Gastrocnemius medialis (tissue), 4 donors: ENCODE data around the gene MEIKIN. TPM values are rescaled to one million over a fixed set of nuclear protein-coding genes. Genes with fewer than 3 reads are reported as not detected.

ENCODE experiments used
- ATAC-seq, 2 donors: fragments of 150-250 bp; one replicate each; pipeline ENCODE4 v1.9.1; 2016
- DNase-seq, 2 donors: peaks; one replicate each; pipeline ENCODE4 v3.0.0-alpha.2; 2019
- H3K27ac ChIP-seq, 4 donors: fragments of 200-600 bp; sonication (generic); 1 replicate in 1 of 4; 2 replicates in 3 of 4; pipeline ENCODE4 v1.5.1; 2016 to 2018; ENCODE audit warnings: mild to moderate bottlenecking in 2 of 4, moderate library complexity in 1 of 4
- H3K27me3 ChIP-seq, 3 donors: fragments of 200-600 bp; sonication (generic) in 2 of 3; 1 replicate in 1 of 3; 2 replicates in 2 of 3; pipeline versions ENCODE4 v1.5.1 to v1.6.0; 2016 to 2019; ENCODE audit warnings: mild to moderate bottlenecking in 1 of 3, moderate library complexity in 1 of 3
- H3K36me3 ChIP-seq, 2 donors: fragments of 200-600 bp; sonication (generic) in 1 of 2; one replicate each; pipeline ENCODE4 v1.5.1; 2017 to 2018
- H3K4me1 ChIP-seq, 2 donors: fragments of 200-600 bp; sonication (generic) in 1 of 2; one replicate each; pipeline ENCODE4 v1.5.1; 2016 to 2017; ENCODE audit warnings: mild to moderate bottlenecking in 2 of 2
- H3K4me3 ChIP-seq, 4 donors: fragments of 200-600 bp; sonication (generic) in 3 of 4; 1 replicate in 1 of 4; 2 replicates in 3 of 4; pipeline ENCODE4 v1.5.1; 2016 to 2019; ENCODE audit warnings: mild to moderate bottlenecking in 2 of 4
- H3K9me3 ChIP-seq, 3 donors: fragments of 200-600 bp; sonication (generic) in 2 of 3; 1 replicate in 1 of 3; 2 replicates in 2 of 3; pipeline ENCODE4 v1.5.1; 2016 to 2019
- POLR2A ChIP-seq, 2 donors: fragments of 450-650 bp; IDR thresholded peaks; one replicate each; pipeline ENCODE4 v1.6.1; 2017; ENCODE audit warnings: antibody characterized with exemption in 2 of 2, mild to moderate bottlenecking in 2 of 2, moderate library complexity in 2 of 2
- in situ Hi-C, 4 donors: fragments of 200-750 bp; cut with MboI; loops; one replicate each; pipeline versions ENCODE4 v1.15.0 to v1.8.0; 2017; ENCODE audit warnings: low sequenced_read_pairs in 4 of 4
- intact Hi-C: fragments of 100-400 bp; cut with DNase I; formaldehyde crosslinking; loops from one replicate; pipeline ENCODE4 v1.15.1; 2023; ENCODE audit warnings: low total_unique reads
- total RNA-seq, 4 donors: library from RNA; depleted of rRNA; stranded (reverse); fragments of >200 nt; gene quantifications; one replicate each; pipeline versions ENCODE4 v1.1.0 to v1.2.3, GENCODE V29; 2016
- TF ChIP-seq, protein P1 (sequence below), 5 experiments: fragments of 450-650 bp in 3 of 5; fragments of 200-600 bp in 2 of 5; sonication (generic) in 2 of 5; IDR thresholded peaks in 4 of 5; conservative IDR thresholded peaks in 1 of 5; 1 replicate in 4 of 5; 2 replicates in 1 of 5; pipeline ENCODE4 v1.5.1; 2016 to 2019; ENCODE audit warnings: antibody characterized with exemption in 5 of 5, mild to moderate bottlenecking in 3 of 5, moderate library complexity in 3 of 5

The MEIKIN gene
- total RNA-seq, 4 donors from 2014 or later = not detected

DNA sequence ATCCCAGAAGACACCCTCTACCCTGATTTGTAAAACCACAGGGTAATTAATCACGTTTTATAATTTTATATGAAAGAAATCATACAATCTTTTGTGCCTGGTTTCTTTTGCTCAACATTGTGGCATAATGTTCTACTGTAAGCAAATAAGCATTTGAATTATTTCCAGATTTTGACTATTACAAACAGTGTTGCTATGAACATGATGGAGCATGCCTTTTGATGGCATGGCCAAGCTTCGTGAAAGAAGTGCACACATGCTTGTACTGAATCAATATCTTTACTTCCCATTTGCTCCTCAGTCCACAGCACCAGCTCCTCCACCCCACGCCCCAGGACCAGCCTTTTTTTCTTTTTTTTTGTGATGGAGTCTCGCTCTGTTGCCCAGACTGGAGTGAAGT, 36.1 kb upstream of the MEIKIN start:
- H3K36me3 ChIP-seq = no peaks in the 10 kb centered on the region
- TF ChIP-seq, protein P1, sequence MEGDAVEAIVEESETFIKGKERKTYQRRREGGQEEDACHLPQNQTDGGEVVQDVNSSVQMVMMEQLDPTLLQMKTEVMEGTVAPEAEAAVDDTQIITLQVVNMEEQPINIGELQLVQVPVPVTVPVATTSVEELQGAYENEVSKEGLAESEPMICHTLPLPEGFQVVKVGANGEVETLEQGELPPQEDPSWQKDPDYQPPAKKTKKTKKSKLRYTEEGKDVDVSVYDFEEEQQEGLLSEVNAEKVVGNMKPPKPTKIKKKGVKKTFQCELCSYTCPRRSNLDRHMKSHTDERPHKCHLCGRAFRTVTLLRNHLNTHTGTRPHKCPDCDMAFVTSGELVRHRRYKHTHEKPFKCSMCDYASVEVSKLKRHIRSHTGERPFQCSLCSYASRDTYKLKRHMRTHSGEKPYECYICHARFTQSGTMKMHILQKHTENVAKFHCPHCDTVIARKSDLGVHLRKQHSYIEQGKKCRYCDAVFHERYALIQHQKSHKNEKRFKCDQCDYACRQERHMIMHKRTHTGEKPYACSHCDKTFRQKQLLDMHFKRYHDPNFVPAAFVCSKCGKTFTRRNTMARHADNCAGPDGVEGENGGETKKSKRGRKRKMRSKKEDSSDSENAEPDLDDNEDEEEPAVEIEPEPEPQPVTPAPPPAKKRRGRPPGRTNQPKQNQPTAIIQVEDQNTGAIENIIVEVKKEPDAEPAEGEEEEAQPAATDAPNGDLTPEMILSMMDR (IDR thresholded peaks at IDR 0.05 in 4 of 5, conservative IDR thresholded peaks at IDR 0.05 in 1 of 5) = no peak
- no peak for TF ChIP-seq POLR2A (IDR thresholded peaks at IDR 0.05)
- no peak overlapping the region for H3K4me3 ChIP-seq
- intact Hi-C loops (loop anchor here (10.0 kb wide), 1 partner anchor 813 kb away; no protein-coding TSS in a partner anchor), in situ Hi-C loops (no loop called here)
- H3K4me1 ChIP-seq = peaks cover 0 to 8% of the 10 kb centered on the region in 2 donors
- no peak for DNase-seq
- no peak for ATAC-seq
- H3K27ac ChIP-seq = no peak overlapping the region
- H3K27me3 ChIP-seq = no peaks in the 10 kb centered on the region
- no peaks in the 10 kb centered on the region for H3K9me3 ChIP-seq

DNA sequence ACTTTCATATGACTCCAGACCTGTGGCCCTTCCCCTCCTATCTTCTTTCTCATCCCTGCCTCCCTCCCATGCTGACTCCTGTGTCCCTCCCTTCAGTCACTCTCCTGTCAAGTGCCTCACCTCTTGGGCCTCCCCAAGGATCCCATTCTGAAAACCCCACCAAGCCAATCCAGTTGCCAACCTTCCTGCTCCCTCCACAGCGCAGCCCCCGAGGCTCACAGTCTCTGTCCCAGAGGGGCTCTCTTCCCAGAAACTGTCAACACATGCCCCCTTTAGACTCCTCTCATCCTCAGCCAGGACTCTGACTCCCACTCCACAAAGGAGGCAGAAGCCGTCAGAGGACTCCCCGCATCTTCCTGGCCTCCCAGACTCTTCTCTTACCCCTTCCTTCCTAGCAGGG, 35.2 kb upstream of the MEIKIN start:
- in situ Hi-C loops = no loop called here
- ATAC-seq = no peak
- TF ChIP-seq POLR2A (IDR thresholded peaks at IDR 0.05) = no peak
- TF ChIP-seq, protein P1 (IDR thresholded peaks at IDR 0.05 in 4 of 5, conservative IDR thresholded peaks at IDR 0.05 in 1 of 5) = no peak
- H3K4me3 ChIP-seq = no peak overlapping the region
- DNase-seq = no peak
- no peak overlapping the region for H3K27ac ChIP-seq
- H3K36me3 ChIP-seq = no peaks in the 10 kb centered on the region
- intact Hi-C loops = loop anchor here (10.0 kb wide), 1 partner anchor 814 kb away; no protein-coding TSS in a partner anchor
- H3K27me3 ChIP-seq = no peaks in the 10 kb centered on the region
- peaks cover 0 to 8% of the 10 kb centered on the region in 2 donors for H3K4me1 ChIP-seq
- no peaks in the 10 kb centered on the region for H3K9me3 ChIP-seq

DNA sequence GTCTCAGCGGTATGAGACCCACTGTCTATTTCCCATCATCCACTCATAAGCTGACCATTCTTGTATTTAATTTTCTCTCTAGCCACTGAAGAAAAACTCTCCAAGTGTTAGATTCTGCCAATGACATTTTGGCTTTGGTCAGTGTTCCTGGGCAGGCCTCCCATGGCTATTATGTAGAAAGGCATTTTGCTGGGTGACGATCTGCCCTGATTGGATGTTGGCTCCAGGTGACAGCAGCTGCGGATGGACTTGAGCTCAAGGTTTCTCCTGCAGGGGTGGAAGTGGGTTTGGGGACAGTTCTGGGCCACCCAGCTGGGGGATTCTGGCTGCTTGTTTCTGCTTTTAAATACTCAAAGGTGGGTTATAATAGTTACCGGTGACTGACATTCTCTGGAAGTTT, 34.4 kb upstream of the MEIKIN start:
- H3K9me3 ChIP-seq = no peaks in the 10 kb centered on the region
- in situ Hi-C loops = no loop called here
- ATAC-seq (no peak), DNase-seq (no peak)
- no peak overlapping the region for H3K4me3 ChIP-seq
- H3K27ac ChIP-seq = no peak overlapping the region
- H3K27me3 ChIP-seq = no peaks in the 10 kb centered on the region
- H3K4me1 ChIP-seq = peaks cover 0 to 8% of the 10 kb centered on the region in 2 donors
- intact Hi-C loops = loop anchor here (10.0 kb wide), 1 partner anchor 815 kb away; no protein-coding TSS in a partner anchor
- no peaks in the 10 kb centered on the region for H3K36me3 ChIP-seq
- TF ChIP-seq POLR2A (IDR thresholded peaks at IDR 0.05) = no peak
- TF ChIP-seq, protein P1 (IDR thresholded peaks at IDR 0.05 in 4 of 5, conservative IDR thresholded peaks at IDR 0.05 in 1 of 5) = no peak

DNA sequence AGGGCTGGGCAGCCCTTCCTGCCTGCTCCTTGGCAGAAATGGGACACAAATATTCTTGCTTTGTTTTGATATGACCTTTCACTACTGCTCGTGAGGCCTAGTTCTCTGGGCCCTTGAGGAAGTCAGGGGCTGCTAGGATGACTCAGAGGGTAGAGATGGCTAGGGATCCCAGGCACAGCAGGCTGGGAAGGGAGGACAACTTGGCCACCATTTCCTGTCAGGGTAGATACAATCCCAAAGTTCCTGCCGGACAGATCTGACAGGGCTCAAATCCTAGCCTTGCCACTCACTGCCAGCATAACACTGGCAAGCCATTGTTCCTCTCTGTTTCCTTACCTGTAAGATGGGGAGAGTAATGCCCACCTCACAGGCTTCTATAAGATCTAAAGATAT, 31.7 kb upstream of the MEIKIN start:
- Histone ChIP-seq H3K4me1 (no peaks in the 10 kb centered on the region), H3K27ac (no peak overlapping the region), H3K4me3 (no peak overlapping the region), H3K36me3 (no peaks in the 10 kb centered on the region), H3K9me3 (no peaks in the 10 kb centered on the region), H3K27me3 (no peaks in the 10 kb centered on the region)
- in situ Hi-C loops = no loop called here
- intact Hi-C loops = no loop called here
- ATAC-seq (no peak), DNase-seq (no peak)
- TF ChIP-seq, protein P1 (IDR thresholded peaks at IDR 0.05 in 4 of 5, conservative IDR thresholded peaks at IDR 0.05 in 1 of 5) = no peak
- no peak for TF ChIP-seq POLR2A (IDR thresholded peaks at IDR 0.05)
